ENCODE measurements around the gene MMP23B.
"Not testable (repeated sequence)": the region's sequence is repeated elsewhere in the genome, so short reads cannot be mapped to it uniquely, and the experiment has no call there.

MMP23B gene

DNA sequence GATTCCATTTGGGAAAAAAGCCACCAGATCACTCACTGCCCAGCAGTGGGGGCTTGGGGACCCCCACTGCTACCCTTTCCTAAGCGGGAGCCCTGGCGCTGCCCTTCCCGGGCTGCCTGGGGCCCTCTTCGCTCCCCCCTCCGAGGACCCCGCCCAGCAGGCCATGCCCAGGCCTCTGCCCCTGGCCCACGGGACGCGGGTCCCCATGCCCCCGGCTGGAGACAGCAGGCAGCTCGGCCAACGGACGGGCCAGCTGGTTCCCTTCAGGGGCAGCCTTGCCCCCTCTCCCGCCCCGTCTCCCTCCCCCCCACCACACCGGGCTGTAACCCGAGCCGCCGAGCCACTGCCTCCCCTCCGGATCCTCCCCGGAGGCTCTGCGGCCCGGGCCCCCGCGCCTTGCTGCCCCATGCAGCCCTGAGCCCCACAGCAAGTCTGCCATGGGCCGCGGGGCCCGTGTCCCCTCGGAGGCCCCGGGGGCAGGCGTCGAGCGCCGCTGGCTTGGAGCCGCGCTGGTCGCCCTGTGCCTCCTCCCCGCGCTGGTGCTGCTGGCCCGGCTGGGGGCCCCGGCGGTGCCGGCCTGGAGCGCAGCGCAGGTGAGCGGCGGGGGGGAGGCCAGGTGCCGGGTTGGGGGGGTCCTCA is at the start of gene MMP23B:
Gene MMP23B (plus strand): TSS at position 392 of the 639 bp plus-strand sequence. CDS start 46 bp downstream, at position 438.
- DNase-seq, result peak in 1 of 2 experiments; percentile 42

DNA sequence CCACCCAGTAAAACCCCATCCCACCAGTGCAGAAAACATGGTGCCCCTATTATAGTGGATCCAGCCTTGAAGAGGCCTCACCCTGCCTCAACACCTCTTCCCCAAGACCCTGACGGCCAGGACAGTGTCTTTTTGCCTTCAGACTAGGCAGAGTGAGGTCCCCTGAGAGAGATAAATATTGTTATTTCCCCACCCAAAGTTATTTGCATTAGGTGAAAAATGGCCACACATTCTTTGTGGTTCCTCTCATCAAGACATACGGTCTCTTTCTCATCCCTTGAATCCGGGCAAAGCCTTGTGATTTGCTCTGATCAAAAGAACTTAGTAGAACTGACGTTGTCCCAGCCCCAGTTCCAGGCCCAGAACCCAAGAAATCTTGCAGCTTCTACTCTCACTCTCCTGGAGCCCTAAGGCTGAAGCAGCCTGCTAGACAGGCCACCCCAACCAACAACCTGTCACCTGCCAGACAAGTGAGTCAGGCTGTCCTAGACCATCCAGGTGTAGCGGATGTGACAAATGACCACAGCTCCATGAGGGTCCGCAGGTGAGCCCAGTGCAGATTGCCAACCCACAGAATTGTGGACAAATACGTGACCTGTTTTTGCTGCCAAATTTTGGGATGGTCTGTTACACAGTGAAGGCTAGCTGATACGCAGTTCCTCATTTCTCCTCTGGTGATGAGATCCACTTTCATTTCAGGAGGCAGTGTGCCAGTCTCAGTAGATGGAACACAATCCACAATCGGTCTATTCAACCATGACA is 49.2 kb upstream of the MMP23B start:
- no peak for DNase-seq

DNA sequence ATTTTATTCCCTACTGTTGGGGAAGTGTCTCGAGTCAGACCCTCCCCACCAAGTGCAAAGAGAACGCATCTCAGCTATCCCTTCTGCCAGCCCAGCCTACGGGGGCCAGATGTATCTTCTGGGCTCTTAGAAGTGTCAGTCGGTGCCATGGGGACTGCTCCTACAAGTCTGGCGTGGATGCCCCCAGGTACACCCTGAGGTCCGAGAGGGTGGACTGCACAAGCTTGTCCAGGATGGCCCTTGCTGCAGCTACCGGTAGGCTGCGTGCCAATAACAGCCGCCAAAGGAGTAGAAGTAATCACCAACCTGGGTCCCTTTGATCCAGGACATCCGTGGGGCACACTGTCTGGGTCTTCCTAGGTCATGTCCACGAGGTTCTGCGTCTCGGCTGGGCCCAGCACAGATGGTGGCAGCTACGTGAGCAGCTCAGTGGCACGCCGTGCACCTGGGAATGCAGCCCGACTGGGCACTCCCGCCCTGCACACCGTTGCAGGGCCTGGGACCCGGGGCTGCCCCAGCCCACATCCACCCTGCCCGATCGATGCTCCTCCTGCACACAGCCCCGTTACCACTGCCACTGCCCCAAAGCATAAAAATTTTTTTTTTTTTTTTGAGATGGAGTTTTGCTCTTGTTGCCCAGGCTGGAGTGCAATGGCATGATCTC is 48.5 kb upstream of the MMP23B start:
- DNase-seq, result no peak

DNA sequence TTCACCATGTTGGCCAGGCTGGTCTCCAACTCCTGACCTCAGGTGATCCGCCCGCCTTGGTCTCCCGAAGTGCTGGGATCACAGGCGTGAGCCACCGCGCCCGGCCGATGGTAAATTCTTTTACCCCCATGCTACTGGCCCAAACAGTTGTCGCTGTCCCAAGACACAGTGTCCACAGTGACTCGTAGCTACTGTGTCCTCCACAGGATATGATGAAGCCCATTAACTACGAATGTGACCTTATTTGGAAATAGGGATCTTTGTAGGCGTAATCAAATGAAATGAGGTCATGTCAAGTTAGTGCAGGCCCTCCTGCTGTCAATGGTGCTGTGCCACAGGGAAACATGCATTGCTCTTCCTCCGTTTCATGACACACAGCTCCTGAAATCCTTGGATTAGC is 40.5 kb upstream of the MMP23B start:
- DNase-seq, result no peak

DNA sequence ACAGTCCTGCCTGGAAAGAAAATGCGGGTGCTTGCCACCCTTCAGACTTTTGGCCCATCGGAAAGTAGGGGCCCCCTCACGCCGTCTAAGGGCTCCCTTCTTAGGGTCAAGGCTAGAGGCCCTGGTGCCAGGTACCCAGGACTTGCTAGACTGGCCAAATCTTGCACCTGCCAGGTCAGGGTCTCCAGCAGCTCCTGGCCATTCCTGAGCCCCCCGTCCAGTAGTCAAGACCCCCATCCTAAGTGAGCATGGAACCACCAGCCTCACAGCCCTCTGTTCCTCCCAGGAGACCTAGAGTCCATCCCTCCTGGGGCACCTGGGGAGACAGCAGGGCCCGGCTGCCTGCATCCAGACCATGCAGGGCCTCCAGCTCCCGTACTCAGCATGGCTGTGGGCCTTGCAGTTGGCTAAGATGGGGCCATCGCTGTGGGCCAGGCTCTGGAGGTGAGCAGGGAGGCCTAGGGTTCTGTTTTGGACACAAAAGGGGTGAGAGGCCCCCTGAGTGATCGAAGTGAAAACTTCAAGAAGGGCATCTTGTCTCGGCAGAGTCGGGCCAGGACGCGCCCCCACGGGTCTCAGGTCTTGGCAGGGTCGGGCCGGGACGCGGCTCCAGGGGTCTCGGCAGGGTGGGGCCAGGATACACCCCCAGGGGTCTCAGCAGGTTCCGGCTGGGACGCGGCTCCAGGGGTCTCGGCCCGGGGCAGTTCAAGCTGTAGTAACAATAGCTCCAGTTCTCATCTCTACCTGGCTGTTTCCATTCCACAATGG is 38.0 kb upstream of the MMP23B start:
- DNase-seq, result no peak

DNA sequence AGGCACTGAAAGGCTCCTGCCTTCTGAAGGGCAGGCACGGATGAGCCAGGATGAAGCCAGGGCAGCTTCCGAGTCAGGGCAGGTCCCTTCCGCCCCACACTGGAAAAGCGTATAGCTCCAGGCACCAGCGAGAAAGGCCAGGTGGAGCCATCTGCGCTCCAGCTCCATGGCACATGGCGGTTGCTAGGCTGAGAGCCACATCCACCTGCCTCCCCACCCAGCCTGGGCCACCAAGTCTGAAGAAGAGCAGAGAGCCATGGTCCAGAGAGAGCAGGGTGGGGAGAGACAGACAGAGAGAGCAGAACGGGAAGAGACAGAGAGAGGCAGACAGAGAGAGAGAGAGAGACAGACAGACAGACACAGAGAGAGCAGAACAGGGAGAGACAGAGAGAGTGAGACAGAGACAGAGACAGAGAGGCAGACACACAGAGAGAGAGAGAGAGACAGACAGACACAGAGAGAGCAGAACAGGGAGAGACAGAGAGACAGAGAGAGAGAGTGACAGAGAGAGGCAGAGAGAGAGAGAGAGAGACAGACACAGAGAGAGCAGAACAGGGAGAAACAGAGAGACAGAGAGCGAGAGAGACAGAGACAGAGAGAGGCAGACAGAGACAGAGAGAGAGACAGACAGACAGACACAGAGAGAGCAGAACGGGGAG is 37.2 kb upstream of the MMP23B start:
- DNase-seq, result no peak

DNA sequence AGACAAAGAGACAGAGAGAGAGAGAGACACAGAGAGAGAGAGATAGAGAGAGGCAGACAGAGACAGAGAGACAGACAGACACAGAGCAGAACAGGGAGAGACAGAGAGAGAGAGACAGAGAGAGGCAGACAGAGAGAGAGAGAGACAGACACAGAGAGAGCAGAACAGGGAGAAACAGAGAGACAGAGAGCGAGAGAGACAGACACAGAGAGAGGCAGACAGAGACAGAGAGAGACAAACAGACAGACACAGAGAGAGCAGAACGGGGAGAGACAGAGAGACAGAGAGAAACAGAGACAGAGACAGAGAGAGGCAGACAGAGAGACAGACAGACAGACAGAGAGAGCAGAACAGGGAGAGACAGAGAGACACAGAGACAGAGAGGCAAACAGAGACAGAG is 36.6 kb upstream of the MMP23B start:
- DNase-seq, result not testable (repeated sequence)

DNA sequence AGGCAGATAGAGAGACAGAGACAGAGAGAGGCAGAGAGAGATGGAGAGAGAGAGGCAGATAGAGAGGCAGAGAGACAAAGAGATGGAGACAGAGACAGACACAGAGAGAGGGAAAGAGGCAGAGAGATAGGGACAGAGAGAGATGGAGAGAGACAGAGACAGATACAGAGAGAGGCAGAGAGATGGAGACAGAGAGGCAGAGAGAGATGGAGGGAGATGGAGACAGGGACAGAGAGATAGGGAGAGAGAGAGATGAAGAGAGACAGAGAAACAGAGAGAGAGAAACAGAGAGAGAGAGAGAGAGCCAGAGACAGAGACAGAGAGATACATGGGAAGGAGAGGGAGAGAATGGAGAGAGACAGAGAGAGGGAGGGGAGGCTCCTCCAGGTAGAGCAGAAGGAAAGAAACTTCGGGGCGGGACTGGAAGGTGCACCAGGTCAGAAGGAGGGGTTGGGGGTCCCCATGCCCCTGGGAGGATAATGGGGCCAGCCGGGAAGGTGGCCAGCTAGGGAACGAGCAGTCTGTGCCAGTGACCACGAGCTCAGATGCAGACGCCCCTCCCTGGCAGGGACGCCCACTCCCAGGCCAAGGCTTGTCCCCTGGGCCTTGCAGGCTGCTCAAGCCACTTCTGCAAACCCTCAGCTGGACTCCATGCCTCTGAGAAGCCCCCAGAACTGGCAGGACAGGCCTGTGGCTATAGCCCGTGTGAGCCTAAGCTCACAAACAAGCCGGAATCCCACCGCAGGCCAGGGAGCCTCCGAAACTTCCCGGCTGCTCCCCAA is 35.3 kb upstream of the MMP23B start:
- DNase-seq, result no peak

DNA sequence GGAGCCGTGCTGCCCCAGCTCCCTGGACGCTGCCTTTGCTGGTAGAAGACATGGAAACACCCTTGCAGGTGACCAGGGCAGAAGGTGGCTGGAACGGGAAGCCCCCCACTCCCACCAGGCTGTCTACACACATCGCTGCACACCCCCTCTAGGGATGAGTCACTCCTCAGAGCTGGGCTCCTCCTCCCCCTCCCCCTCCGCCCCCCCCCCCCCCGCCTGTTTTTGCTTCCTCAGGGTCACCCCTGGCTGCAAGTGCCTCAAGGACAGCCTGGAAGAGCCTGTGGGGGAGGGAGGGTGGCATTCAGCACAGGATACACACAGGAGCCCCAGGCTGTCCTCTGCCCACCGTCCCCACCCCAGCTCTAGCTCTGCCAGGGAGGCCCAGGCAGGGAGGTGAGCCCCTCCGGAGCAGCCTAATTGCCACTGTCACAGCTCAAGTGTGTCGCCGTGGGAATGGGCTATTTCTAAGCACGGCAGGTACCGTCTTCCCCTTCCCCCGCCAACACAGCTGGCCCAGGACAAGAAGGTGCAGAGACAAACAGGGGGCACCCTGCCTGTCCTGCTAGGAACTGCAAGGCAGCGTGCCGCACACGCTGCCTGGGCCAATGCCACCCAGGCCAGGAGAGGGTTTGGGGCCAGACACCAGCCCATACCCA is 34.6 kb upstream of the MMP23B start:
- DNase-seq, result peak in 1 of 2 experiments; percentile 43

DNA sequence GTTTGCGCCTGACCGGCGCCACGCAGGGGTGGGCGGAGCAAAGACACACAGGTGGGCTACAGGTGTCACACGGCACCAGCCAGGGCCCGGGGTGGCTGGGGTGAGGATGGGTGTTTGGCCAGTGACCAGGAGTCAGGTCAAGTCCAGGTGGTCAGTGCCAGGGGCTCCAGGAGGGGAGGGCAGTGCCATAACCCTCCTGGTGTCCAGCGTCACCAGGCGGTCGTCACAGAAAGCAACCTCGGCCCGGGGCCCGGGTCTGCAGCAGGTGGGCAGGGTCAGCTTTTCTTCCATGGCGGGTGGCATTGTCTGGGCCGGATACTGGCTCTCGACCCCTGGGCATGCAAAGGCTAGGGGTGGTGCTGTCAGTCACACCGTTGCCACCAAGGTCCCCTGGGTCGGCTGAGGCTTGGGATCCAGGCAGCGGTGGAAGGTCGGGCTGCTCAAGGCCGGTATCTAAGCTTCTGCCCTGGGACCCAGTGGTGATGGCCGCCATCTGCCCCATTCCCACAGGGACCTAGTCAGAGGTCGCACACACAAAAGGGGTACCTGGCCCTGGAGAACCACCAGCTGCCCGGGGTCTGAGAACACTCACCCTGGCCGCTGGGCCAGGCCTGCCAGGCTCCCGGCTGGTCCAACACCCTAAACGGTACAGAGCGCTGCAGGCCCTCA is 33.8 kb upstream of the MMP23B start:
- no peak for DNase-seq

DNA sequence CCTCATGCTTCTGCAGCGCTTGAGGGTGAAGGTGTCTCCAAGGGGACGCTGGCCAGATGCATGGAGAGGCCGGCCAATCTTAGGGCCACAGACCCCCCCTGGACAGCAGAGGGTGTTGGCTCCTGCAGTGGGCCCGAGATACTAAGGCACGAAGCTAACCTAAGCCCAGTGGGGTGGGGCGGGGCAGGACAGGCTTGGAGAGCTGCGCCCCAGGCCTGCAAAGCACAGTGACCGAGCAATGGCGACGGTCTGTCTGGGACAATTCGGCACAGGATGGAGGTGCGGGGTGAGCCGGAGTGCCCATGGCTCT is 33.3 kb upstream of the MMP23B start:
- DNase-seq, result no peak

DNA sequence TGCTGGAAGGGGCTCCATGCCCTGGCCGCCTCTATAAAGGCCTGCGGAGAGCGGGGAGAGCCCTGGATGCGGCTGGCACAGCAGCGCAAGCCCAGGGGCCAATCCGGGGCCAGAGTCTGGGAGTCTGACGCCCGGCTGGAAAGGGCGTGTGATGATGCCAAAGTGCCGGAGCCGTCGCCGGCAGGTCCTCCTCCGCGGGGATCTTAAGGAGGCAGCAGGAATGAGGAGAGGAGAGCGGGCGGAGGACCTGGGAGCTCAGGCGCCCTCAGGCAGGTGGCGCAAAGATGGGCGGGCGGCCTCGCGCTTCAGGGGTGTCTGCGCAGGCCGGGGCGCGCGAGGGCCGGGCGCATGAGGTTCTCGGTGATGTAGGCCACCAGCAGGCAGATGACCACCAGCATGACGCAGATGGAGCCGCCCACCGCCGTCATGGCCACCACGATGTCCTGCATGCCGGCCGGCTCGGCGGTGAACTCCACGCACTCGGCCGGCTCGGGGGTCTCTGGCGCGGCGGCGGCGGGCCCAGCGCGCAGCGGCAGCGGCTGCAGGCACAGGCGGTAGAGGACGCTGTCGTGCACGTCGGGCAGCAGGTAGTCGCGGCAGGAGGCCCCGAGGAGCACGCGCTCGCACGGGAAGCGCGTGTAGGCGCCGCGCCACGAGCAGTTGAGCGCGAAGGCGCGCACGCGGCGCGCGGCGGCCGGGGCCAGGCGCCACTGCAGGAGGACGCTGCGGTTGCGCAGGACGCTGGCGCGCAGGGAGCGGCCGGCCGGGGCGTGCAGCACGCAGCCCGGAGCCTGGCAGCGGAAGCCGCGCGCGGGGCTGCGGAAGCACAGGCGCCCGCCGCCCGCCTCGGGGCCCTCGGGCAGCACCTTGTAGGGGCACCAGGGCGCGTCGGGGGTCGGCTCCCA is 32.7 kb upstream of the MMP23B start:
- peak in 1 of 2 experiments; percentile 57 for DNase-seq

DNA sequence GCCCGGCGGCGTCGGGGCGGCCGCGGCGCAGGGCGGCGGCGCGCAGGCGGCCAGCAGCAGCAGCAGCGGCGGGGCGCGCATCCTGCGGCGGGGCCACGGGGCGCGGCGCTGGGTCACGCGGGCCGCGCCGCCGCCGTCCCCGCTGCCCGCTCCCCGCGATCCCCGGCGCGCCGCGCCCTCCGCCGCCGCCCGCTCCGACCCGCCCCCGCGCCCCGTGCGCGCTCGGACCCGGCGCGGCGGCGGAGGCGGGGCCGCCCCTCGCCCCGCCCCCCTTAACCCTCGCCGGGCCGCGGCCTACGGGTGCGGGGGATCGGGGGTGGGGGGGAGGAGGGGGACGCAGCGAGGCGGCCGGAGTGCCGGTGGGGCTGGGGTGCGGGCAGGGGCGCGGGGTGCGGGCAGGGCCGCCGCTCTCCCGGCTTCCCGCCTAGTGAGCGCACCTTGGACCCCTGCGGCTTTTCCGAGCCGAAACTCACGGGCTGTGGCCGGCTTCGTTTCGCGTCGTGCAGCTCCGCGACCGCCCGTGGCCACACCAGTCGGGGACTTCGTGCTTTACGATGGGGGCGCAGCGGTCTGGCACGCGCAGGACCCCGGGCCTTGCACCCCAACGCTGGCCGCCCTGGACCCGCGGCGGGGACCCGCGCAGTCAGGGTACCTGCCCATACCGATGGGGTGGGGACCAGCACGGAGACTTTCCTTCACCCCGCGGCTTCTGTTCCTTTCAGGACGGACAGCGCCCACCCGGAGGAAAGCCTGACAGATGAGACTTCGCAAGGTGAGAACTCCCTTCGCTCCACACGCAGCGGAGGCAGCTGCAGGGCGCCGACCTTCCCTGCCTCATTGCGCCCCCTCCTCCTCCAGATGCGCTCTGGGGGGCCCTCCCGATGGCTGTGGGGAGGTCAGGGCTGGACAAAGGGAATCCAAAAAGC is 31.8 kb upstream of the MMP23B start, which contains the start of gene FNDC10:
Gene FNDC10 (minus strand): TSS at position 201 of the 926 bp plus-strand sequence. CDS start 120 bp downstream, at position 81.
- no peak for DNase-seq

DNA sequence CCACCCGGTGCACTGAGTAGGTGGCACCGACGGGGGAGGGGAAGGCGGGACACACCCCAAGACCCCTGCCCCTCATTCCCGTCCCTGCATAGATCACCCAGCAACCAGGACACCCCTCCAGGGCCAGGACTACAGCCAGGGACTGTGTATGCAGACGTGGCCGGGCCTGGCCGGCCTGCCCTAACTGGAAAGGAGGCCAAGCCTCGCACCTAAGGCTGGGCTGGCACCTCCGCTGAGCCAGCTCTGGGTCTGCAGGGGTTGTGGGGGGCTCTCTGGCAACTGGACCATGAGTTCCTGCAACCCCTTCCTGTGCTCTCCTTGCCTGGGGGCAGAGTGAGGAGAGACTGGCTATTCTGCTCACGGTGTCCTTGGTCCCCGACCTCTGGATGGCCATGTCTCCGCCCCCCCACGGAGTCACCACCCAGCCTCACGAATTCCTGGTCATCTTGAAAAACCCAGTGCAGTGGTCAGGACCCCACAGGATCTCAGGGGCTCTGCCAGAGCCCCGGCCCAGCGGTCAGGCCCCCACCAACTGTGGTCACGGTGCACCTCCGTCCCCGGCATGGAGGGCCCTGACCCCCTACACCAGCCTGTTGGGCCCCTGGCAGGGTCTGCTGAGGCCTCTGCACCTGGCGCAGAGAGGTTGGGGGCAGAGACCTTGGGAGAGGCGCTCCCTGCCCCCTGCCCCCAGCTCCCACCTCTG is 31.0 kb upstream of the MMP23B start:
- no peak for DNase-seq

DNA sequence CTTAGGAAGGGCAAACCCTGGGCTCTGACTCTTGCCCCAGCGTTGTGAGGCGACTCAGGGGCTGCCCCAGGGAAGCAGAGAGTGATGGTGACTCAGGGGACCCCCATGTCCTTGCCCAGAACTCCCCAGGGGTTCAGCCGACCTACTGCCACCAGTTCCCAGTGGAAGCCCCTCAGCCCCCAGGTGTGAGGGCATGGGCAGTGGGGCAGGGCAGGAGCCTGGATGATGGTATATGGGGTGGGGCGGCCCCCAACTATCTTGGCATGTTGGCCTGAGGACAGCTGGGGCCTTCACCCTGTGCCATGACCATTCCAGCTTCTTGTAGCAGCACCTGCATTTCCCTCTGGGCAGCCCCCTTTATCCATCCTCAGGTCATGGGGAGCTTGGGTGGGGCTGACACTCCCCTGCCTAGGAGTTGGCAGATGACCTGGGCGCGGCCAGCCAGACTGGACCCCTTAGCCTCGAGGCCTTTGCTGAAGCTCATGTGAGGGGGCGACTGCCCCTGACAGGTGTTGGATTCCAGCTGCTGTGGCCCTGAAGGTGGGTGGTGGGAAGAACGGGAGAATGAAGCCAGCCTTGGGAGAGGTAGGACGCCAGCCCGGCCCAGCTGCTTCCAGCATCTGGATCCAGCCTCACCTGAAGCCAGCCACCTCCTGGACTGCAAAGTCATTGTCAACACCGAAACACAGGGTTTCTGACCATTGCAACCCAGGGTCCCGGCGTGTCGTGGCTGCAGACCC is 30.2 kb upstream of the MMP23B start:
- DNase-seq, result no peak

DNA sequence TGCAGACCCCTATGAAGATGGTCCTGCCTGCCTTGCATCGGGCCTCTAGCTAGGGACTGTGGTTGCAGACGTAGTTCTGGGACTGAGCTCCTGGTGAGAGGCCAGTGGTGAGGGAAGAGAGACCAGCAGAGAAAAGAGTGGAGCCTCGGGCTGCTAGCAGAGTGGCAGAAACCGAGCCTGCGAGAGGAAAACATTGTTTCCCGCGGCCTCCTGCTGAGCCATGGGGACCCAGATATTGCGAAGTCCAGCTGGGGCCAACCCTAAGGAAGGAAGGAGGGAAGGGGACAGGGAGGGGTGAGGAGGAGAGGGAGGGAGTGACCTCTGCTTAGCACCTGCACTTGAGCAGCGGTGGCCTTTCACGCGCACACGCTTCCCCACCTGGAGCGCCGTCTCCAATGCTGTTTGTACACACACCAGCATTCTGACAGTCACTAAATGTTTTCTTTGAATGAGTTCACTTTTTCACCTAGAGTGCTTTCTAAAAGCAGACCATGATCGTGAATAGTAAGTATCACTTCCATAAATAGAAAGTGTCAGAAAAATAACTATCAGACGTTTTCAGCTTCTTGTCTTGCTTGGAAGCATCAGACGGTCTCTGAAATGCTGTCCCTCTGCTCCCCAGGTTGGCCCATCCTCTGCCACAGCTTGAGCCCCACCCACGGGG is 29.5 kb upstream of the MMP23B start:
- DNase-seq, result no peak

All from activated T-cell treated with anti-CD3 and anti-CD28 coated beads, Interleukin-2, amount 50 U/mL, for 48 hours (primary cell).